HEK293T (cell line): ENCODE results near the gene SH3BP4.

Source experiments
- ARNT ChIP-seq: fragments of 450-650 bp; IDR thresholded peaks from 2 replicates; pipeline ENCODE4 v1.6.1; 2017; ENCODE audit warnings: mild to moderate bottlenecking
- BHLHE40 ChIP-seq: fragments of 450-650 bp; IDR thresholded peaks from 2 replicates; pipeline ENCODE4 v1.6.1; 2016; ENCODE audit warnings: mild to moderate bottlenecking, moderate library complexity, borderline replicate concordance
- FOXA1 ChIP-seq: fragments of 450-650 bp; IDR thresholded peaks from 2 replicates; pipeline ENCODE4 v1.6.1; 2016; ENCODE audit warnings: mild to moderate bottlenecking
- FOXK2 ChIP-seq: fragments of 450-650 bp; IDR thresholded peaks from 2 replicates; pipeline ENCODE4 v1.6.1; 2016; ENCODE audit warnings: mild to moderate bottlenecking
- LEF1 ChIP-seq: fragments of 450-650 bp; IDR thresholded peaks from 2 replicates; pipeline ENCODE4 v1.6.1; 2017; ENCODE audit warnings: mild to moderate bottlenecking, borderline replicate concordance
- NFRKB ChIP-seq: fragments of 450-650 bp; IDR thresholded peaks from 2 replicates; pipeline ENCODE4 v1.6.1; 2016; ENCODE audit warnings: mild to moderate bottlenecking, moderate library complexity
- SUZ12 ChIP-seq: fragments of 450-650 bp; IDR thresholded peaks from 2 replicates; pipeline ENCODE4 v1.6.1; 2016; ENCODE audit warnings: mild to moderate bottlenecking
- TF ChIP-seq, protein P1 (sequence below): fragments of 450-650 bp; IDR thresholded peaks from 2 replicates; pipeline ENCODE4 v1.6.1; 2016

DNA sequence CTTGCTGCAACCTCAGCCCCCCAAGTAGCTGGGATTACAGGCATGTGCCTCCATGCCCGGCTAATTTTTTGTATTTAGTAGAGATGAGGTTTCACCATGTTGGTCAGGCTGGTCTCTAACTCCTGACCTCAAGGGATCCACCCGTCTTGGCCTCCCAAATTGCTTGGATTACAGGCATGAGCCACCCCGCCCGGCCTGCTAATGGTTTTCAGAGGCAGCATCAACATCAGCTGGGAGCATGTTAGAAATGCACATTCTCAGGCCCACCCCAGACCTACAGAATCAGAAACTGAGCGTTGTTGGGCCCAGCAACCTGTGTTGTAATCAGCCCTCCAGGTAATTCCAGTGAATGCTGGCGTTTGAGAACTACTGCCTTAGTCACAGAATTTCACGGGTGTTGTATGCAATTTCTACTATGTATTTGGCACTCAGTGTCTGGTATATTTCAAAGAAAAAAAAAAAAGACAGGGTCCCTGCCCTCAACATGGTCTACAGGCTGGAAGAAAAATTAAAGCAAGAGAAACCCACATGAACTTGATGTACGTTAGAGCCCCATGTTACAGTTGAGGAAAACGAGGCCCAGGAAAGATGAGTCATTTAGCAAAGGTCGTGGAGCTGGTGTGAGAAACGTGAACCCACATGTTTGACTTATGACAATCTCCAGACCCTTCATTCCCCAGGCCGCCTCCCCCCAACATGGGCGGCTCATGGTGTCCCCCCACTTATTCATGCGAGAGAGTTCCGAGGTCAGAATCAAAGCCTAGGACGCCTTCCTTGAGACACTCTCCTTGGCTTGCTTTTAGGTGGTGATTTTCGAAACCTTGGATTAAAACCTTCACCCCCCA is 35.3 kb downstream of the SH3BP4 start:
- TF ChIP-seq, protein P1, sequence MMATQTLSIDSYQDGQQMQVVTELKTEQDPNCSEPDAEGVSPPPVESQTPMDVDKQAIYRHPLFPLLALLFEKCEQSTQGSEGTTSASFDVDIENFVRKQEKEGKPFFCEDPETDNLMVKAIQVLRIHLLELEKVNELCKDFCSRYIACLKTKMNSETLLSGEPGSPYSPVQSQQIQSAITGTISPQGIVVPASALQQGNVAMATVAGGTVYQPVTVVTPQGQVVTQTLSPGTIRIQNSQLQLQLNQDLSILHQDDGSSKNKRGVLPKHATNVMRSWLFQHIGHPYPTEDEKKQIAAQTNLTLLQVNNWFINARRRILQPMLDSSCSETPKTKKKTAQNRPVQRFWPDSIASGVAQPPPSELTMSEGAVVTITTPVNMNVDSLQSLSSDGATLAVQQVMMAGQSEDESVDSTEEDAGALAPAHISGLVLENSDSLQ: no peak
- TF ChIP-seq ARNT (no peak), LEF1 (no peak), NFRKB (no peak), BHLHE40 (no peak), FOXK2 (no peak), FOXA1 (no peak), SUZ12 (no peak)
